HCT116 (cell line): Measurements from ENCODE around the gene C11orf68. TPM values are rescaled to one million over a fixed set of nuclear protein-coding genes. Genes with fewer than 3 reads are reported as not detected.

Source experiments
- ATAC-seq: fragments of 200-7000 bp; cut with Tn5 transposase; 2 replicates; pipeline ENCODE4 v1.9.1; 2020; ENCODE audit warnings: mild to moderate bottlenecking, moderate library complexity
- BruUV-seq: library from RNA; stranded (reverse); fragments of 400-500 nt; replicated peaks from 2 replicates; lab custom pipeline; 2021; lab: Mats Ljungman, UMichigan
- CTCF ChIA-PET: fragments of 300-600 bp; sonication (Branson Sonifier 250); formaldehyde crosslinking; loops from one replicate; lab custom pipeline; 2021; ENCODE audit warnings: antibody characterized with exemption; lab: Charles Lee
- POLR2A ChIA-PET: fragments of 300-600, 350-600 bp; sonication (Branson Sonifier 250); formaldehyde crosslinking; loops from one replicate; lab custom pipeline; 2021; ENCODE audit warnings: antibody characterized with exemption; lab: Charles Lee
- RAD21 ChIA-PET, 2 experiments: fragments of 300-600 bp; sonication (Branson Sonifier 250); formaldehyde crosslinking; loops; one replicate each; lab custom pipeline; 2023; ENCODE audit warnings: low total read pairs in 2 of 2; ENCODE audit not compliant: uncharacterized antibody in 2 of 2, unreplicated experiment in 2 of 2, low non-redundant PET in 1 of 2; lab: Charles Lee
- DNase-seq: peaks from one replicate; pipeline ENCODE4 v3.0.0-alpha.2; 2010; ENCODE audit warnings: low read depth, low spot score
- H2AFZ ChIP-seq: fragments of 200-600 bp; shearing (Covaris generic), sonication (generic); 2 replicates; pipeline ENCODE4 v1.6.1; 2017; ENCODE audit warnings: low read depth, mixed run types, mixed read lengths, antibody characterized with exemption, low read length; ENCODE audit not compliant: poor library complexity, severe bottlenecking
- H3K27ac ChIP-seq: 2 replicates; pipeline ENCODE4 v1.5.1; 2012; ENCODE audit warnings: low read depth, low read length
- H3K27me3 ChIP-seq: fragments of 200-600 bp; sonication (generic); 2 replicates; pipeline ENCODE4 v1.6.1; 2016; ENCODE audit warnings: mixed run types, low read length, mixed read lengths; ENCODE audit not compliant: insufficient read depth
- H3K36me3 ChIP-seq, 2 experiments: fragments of 200-500 bp in 1 of 2; fragments of 200-600 bp in 1 of 2; sonication (Bioruptor generic) in 1 of 2; sonication (generic) in 1 of 2; 2 replicates each; pipeline versions ENCODE4 v1.5.1 to v1.6.1; 2014 to 2016; ENCODE audit warnings: low read length in 2 of 2, inconsistent platforms in 1 of 2, mixed read lengths in 1 of 2, mixed run types in 1 of 2; ENCODE audit not compliant: insufficient read depth in 2 of 2, control insufficient read depth in 1 of 2
- H3K4me1 ChIP-seq, 2 experiments: fragments of 200-600 bp in 1 of 2; sonication (generic) in 1 of 2; 2 replicates each; pipeline versions ENCODE4 v1.5.1 to v1.6.1; 2012 to 2017; ENCODE audit warnings: low read length in 2 of 2, inconsistent platforms in 1 of 2, mild to moderate bottlenecking in 1 of 2, mixed read lengths in 1 of 2, mixed run types in 1 of 2, moderate library complexity in 1 of 2; ENCODE audit not compliant: insufficient read depth in 2 of 2, control insufficient read depth in 1 of 2
- H3K4me2 ChIP-seq: fragments of 200-600 bp; sonication (generic); 2 replicates; pipeline ENCODE4 v1.6.1; 2017; ENCODE audit warnings: mixed run types, low read length, mixed read lengths
- H3K4me3 ChIP-seq, 2 experiments: fragments of 200-600 bp in 1 of 2; sonication (generic) in 1 of 2; replicated peaks in 1 of 2; 2 replicates each; pipeline ENCODE4 v1.5.1; 2011 to 2016; ENCODE audit warnings: low read length in 2 of 2, control low read depth in 1 of 2, low read depth in 1 of 2, mild to moderate bottlenecking in 1 of 2, mixed read lengths in 1 of 2, mixed run types in 1 of 2
- H3K79me2 ChIP-seq: fragments of 200-600 bp; sonication (generic); 2 replicates; pipeline ENCODE4 v1.6.1; 2017; ENCODE audit warnings: mild to moderate bottlenecking, mixed run types, low read length, moderate library complexity, mixed read lengths; ENCODE audit not compliant: insufficient read depth
- H3K9ac ChIP-seq: fragments of 200-600 bp; sonication (generic); 2 replicates; pipeline ENCODE4 v1.6.1; 2016; ENCODE audit warnings: low read length, mixed read lengths
- H3K9me2 ChIP-seq: fragments of 200-600 bp; sonication (generic), shearing (Covaris generic); 2 replicates; pipeline ENCODE4 v1.6.1; 2017; ENCODE audit warnings: mixed run types, mild to moderate bottlenecking, moderate library complexity; ENCODE audit not compliant: insufficient read depth
- H3K9me3 ChIP-seq, 2 experiments: fragments of 200-500 bp in 1 of 2; fragments of 200-600 bp in 1 of 2; sonication (Bioruptor generic) in 1 of 2; sonication (generic) in 1 of 2; 2 replicates each; pipeline ENCODE4 v1.6.1; 2014 to 2017; ENCODE audit warnings: low read length in 2 of 2, mixed read lengths in 2 of 2, inconsistent platforms in 1 of 2, low read depth in 1 of 2, mild to moderate bottlenecking in 1 of 2, mixed run types in 1 of 2, moderate library complexity in 1 of 2; ENCODE audit not compliant: control insufficient read depth in 1 of 2, insufficient read depth in 1 of 2
- H4K20me1 ChIP-seq: fragments of 200-600 bp; sonication (generic), shearing (Covaris generic); 2 replicates; pipeline ENCODE4 v1.6.1; 2017; ENCODE audit warnings: mixed run types, mild to moderate bottlenecking, moderate library complexity; ENCODE audit not compliant: insufficient read depth
- CBX3 ChIP-seq: IDR thresholded peaks from 2 replicates; pipeline ENCODE4 v1.6.1; 2012; ENCODE audit warnings: low read depth
- CTCF ChIP-seq, 3 experiments: fragments of 200-600 bp in 1 of 3; sonication (generic) in 1 of 3; IDR thresholded peaks in 2 of 3; conservative IDR thresholded peaks in 1 of 3; 2 replicates each; pipeline ENCODE4 v1.5.1; 2012 to 2017; ENCODE audit warnings: low read depth in 2 of 3, low read length in 2 of 3, antibody characterized with exemption in 1 of 3, borderline replicate concordance in 1 of 3, control low read depth in 1 of 3, mild to moderate bottlenecking in 1 of 3, mixed read lengths in 1 of 3, mixed run types in 1 of 3, moderate library complexity in 1 of 3; ENCODE audit not compliant: insufficient read depth in 1 of 3
- EZH2phosphoT487 ChIP-seq: fragments of 200-600 bp; IDR thresholded peaks from 2 replicates; pipeline ENCODE4 v1.6.1; 2018; ENCODE audit warnings: antibody characterized with exemption, borderline replicate concordance
- FOSL1 ChIP-seq: IDR thresholded peaks from 2 replicates; pipeline ENCODE4 v1.6.1; 2012; ENCODE audit warnings: low read depth
- JUND ChIP-seq: IDR thresholded peaks from 2 replicates; pipeline ENCODE4 v1.6.1; 2012
- POLR2AphosphoS5 ChIP-seq: IDR thresholded peaks from 2 replicates; pipeline ENCODE4 v1.6.1; 2011; ENCODE audit warnings: mild to moderate bottlenecking, low read depth, low read length, moderate library complexity
- RAD21 ChIP-seq: IDR thresholded peaks from 2 replicates; pipeline ENCODE4 v1.6.1; 2012; ENCODE audit warnings: low read depth, mild to moderate bottlenecking
- SIN3A ChIP-seq: IDR thresholded peaks from 2 replicates; pipeline ENCODE4 v1.6.1; 2012; ENCODE audit warnings: low read depth
- SP1 ChIP-seq: IDR thresholded peaks from 2 replicates; pipeline ENCODE4 v1.6.1; 2012; ENCODE audit warnings: low read depth
- TCF7L2 ChIP-seq: IDR thresholded peaks from 2 replicates; pipeline ENCODE4 v1.7.0; 2011; ENCODE audit warnings: borderline replicate concordance, inconsistent platforms; ENCODE audit not compliant: insufficient read depth, insufficient read length; ENCODE audit errors: extremely low read depth
- YY1 ChIP-seq: IDR thresholded peaks from 2 replicates; pipeline ENCODE4 v1.6.1; 2011; ENCODE audit warnings: low read length, low read depth, moderate library complexity, mild to moderate bottlenecking; ENCODE audit not compliant: insufficient replicate concordance; ENCODE audit errors: extremely low read depth
- intact Hi-C: fragments of 100-400 bp; cut with micrococcal nuclease; formaldehyde crosslinking; loops from 2 replicates; pipeline ENCODE4 v1.10.0; 2022
- total RNA-seq: library from RNA; stranded (reverse); gene quantifications from one replicate; pipeline ENCODE4 v1.2.1, GENCODE V29; 2021; ENCODE audit not compliant: unreplicated experiment
- TF ChIP-seq, protein P1 (sequence below): IDR thresholded peaks from 2 replicates; pipeline ENCODE4 v1.6.1; 2012

Gene C11orf68
- total RNA-seq, 1 experiment from 2014 or later = 49.8 TPM

GRCh38 chr11:65900899-65901180, 18.0 kb downstream of the C11orf68 start:
- TF ChIP-seq, protein P1, sequence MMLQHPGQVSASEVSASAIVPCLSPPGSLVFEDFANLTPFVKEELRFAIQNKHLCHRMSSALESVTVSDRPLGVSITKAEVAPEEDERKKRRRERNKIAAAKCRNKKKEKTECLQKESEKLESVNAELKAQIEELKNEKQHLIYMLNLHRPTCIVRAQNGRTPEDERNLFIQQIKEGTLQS = no peak
- TF ChIP-seq CBX3 = no peak
- no peak for TF ChIP-seq SP1
- no peak for TF ChIP-seq POLR2AphosphoS5
- TF ChIP-seq RAD21 = no peak
- no peak for TF ChIP-seq EZH2phosphoT487
- no peak for TF ChIP-seq JUND
- TF ChIP-seq SIN3A = no peak
- no peak for TF ChIP-seq CTCF (IDR thresholded peaks at IDR 0.05 in 2 of 3, conservative IDR thresholded peaks at IDR 0.05 in 1 of 3; ENCODE audit: borderline replicate concordance in 1 of 3, insufficient read depth in 1 of 3, low read depth in 2 of 3, low read length in 2 of 3)
- no peak for TF ChIP-seq TCF7L2
- TF ChIP-seq FOSL1 = no peak
- no peak for TF ChIP-seq YY1
- intact Hi-C loops = loop anchor here (1.0 kb wide), 1 partner anchor 15 kb away; no protein-coding TSS in a partner anchor
- no peaks in the 10 kb centered on the region for H3K9me2 ChIP-seq
- H4K20me1 ChIP-seq = peaks cover 18% of the 10 kb centered on the region; the same call in 1 of the 2 replicates
- H3K9me3 ChIP-seq = no peaks in the 10 kb centered on the region
- TSS peak; percentile 90 for BruUV-seq
- peak overlapping the region; percentile 20; the same call in 1 of the 2 replicates for H3K27ac ChIP-seq
- peak overlapping the region in 1 of 2 experiments; percentile 90; a peak in 2 of 4 replicates for H3K4me3 ChIP-seq
- H3K9ac ChIP-seq = peak overlapping the region; percentile 99
- H3K27me3 ChIP-seq = no peaks in the 10 kb centered on the region
- no peak for ATAC-seq
- peak overlapping the region; percentile 71 for H3K4me2 ChIP-seq
- peaks cover 51 to 85% of the 10 kb centered on the region in 2 experiments for H3K4me1 ChIP-seq
- DNase-seq = no peak
- ChIA-PET RAD21 (no interaction called here), POLR2A (interaction anchor here (1.2 to 10.9 kb wide), 5 partner anchors 10 to 41 kb away, joined by 6 to 124 read pairs (median 30); partner anchors contain the start of genes CCDC85B, FIBP and MUS81), CTCF (interaction anchor here (0.9 to 1.4 kb wide), 5 partner anchors 9 to 41 kb away, joined by 3 to 6 read pairs (median 5); partner anchors contain the start of genes CCDC85B, FIBP and MUS81)
- peaks cover 4 to 32% of the 10 kb centered on the region in 2 experiments; a peak in 3 of 4 replicates for H3K36me3 ChIP-seq
- H3K79me2 ChIP-seq = peaks cover 51% of the 10 kb centered on the region
- no peak overlapping the region for H2AFZ ChIP-seq
